HG02884 (cell line): Measurements from ENCODE around the gene BLOC1S1.
"Not testable (repeated sequence)": the region's sequence is repeated elsewhere in the genome, so short reads cannot be mapped to it uniquely, and the experiment has no call there.

ENCODE experiments used
- ATAC-seq: cut with Tn5 transposase; IDR thresholded peaks from one replicate; pipeline ENCODE4 v1.9.1; 2021; ENCODE audit warnings: mild to moderate bottlenecking, moderate library complexity; ENCODE audit not compliant: unreplicated experiment

The BLOC1S1 gene

GRCh38 chr12:55743406-55744339 is 27.8 kb downstream of the BLOC1S1 start:
- ATAC-seq = peak; percentile 36

- ATAC-seq = no peak
Observed at GRCh38 chr12:55744340-55745030, 28.6 kb downstream of the BLOC1S1 start.

- ATAC-seq = no peak
Observed at GRCh38 chr12:55745361-55746173, 29.7 kb downstream of the BLOC1S1 start.

GRCh38 chr12:55746174-55746912 is 30.5 kb downstream of the BLOC1S1 start:
- no peak for ATAC-seq

GRCh38 chr12:55746913-55747231 is 31.0 kb downstream of the BLOC1S1 start:
- ATAC-seq = no peak

GRCh38 chr12:55748230-55748993 is 32.6 kb downstream of the BLOC1S1 start:
- no peak for ATAC-seq

- no peak for ATAC-seq
Observed at GRCh38 chr12:55755246-55755645, 39.4 kb downstream of the BLOC1S1 start.

- ATAC-seq = no peak
Observed at GRCh38 chr12:55757701-55758100, 41.9 kb downstream of the BLOC1S1 start.

GRCh38 chr12:55758575-55758974 is 42.7 kb downstream of the BLOC1S1 start:
- not testable (repeated sequence) for ATAC-seq

- ATAC-seq = no peak
Observed at GRCh38 chr12:55760663-55761062, 44.8 kb downstream of the BLOC1S1 start.

- ATAC-seq = no peak
Observed at GRCh38 chr12:55762646-55763045, 46.8 kb downstream of the BLOC1S1 start.

GRCh38 chr12:55765736-55766290 is 50.0 kb downstream of the BLOC1S1 start:
- no peak for ATAC-seq

GRCh38 chr12:55767156-55767555 is 51.3 kb downstream of the BLOC1S1 start:
- no peak for ATAC-seq
